DND-41 (cell line): ENCODE data around the gene PARS2.

Source experiments
- ATAC-seq: fragments of 200-7000 bp; cut with Tn5 transposase; 3 replicates; pipeline ENCODE4 v1.9.1; 2021; ENCODE audit warnings: low read depth; ENCODE audit not compliant: insufficient read depth
- DNase-seq: peaks from one replicate; pipeline ENCODE4 v3.0.0-alpha.2; 2020
- H2AFZ ChIP-seq: 2 replicates; pipeline ENCODE4 v1.6.0; 2012; ENCODE audit warnings: low read depth, low read length
- H3K27ac ChIP-seq: 2 replicates; pipeline ENCODE4 v1.5.1; 2012; ENCODE audit warnings: low read length, inconsistent platforms
- H3K27me3 ChIP-seq: fragments of 200-600 bp; sonication (generic); 2 replicates; pipeline ENCODE4 v1.6.0; 2012; ENCODE audit warnings: low read length, mild to moderate bottlenecking, inconsistent platforms; ENCODE audit not compliant: insufficient read depth, poor library complexity
- H3K36me3 ChIP-seq: 2 replicates; pipeline ENCODE4 v1.5.1; 2012; ENCODE audit warnings: low read length, inconsistent platforms; ENCODE audit not compliant: insufficient read depth
- H3K4me1 ChIP-seq: 2 replicates; pipeline ENCODE4 v1.5.1; 2012; ENCODE audit warnings: mild to moderate bottlenecking, low read length; ENCODE audit not compliant: insufficient read depth
- H3K4me2 ChIP-seq: 2 replicates; pipeline ENCODE4 v1.6.0; 2012; ENCODE audit warnings: mild to moderate bottlenecking, moderate library complexity, low read length, inconsistent platforms; ENCODE audit not compliant: insufficient read depth
- H3K4me3 ChIP-seq, 2 experiments: fragments of 200-600 bp in 1 of 2; shearing (Covaris generic) in 1 of 2; 2 replicates each; pipeline ENCODE4 v1.5.1; 2012 to 2016; ENCODE audit warnings: inconsistent platforms in 2 of 2, low read length in 2 of 2, mild to moderate bottlenecking in 2 of 2, low read depth in 1 of 2, moderate library complexity in 1 of 2
- H3K79me2 ChIP-seq: 2 replicates; pipeline ENCODE4 v1.6.0; 2012; ENCODE audit warnings: low read length, inconsistent platforms; ENCODE audit not compliant: insufficient read depth
- H3K9ac ChIP-seq: 2 replicates; pipeline ENCODE4 v1.6.0; 2012; ENCODE audit warnings: low read depth, mild to moderate bottlenecking, inconsistent platforms, low read length, moderate library complexity
- H3K9me3 ChIP-seq: 2 replicates; pipeline ENCODE4 v1.5.1; 2012; ENCODE audit warnings: low read length, moderate library complexity, mild to moderate bottlenecking, inconsistent platforms; ENCODE audit not compliant: insufficient read depth, severe bottlenecking
- H4K20me1 ChIP-seq: 2 replicates; pipeline ENCODE4 v1.6.0; 2012; ENCODE audit warnings: low read length; ENCODE audit not compliant: insufficient read depth
- EZH2 ChIP-seq: IDR thresholded peaks from 3 replicates; pipeline ENCODE4 v1.6.1; 2012; ENCODE audit warnings: borderline replicate concordance, low read depth, mild to moderate bottlenecking, moderate library complexity, low read length, inconsistent platforms; ENCODE audit not compliant: severe bottlenecking
- TF ChIP-seq, protein P1 (sequence below): IDR thresholded peaks from 2 replicates; pipeline ENCODE4 v1.5.1; 2012; ENCODE audit warnings: borderline replicate concordance, low read length, moderate library complexity, mild to moderate bottlenecking; ENCODE audit not compliant: poor library complexity, severe bottlenecking; ENCODE audit errors: extremely low read depth

PARS2 gene

GRCh38 chr1:54709547-54710292 lies 54.6 kb downstream of the PARS2 start:
- H3K79me2 ChIP-seq, result no peaks in the 10 kb centered on the region
- TF ChIP-seq EZH2, result no peak
- TF ChIP-seq, protein P1, sequence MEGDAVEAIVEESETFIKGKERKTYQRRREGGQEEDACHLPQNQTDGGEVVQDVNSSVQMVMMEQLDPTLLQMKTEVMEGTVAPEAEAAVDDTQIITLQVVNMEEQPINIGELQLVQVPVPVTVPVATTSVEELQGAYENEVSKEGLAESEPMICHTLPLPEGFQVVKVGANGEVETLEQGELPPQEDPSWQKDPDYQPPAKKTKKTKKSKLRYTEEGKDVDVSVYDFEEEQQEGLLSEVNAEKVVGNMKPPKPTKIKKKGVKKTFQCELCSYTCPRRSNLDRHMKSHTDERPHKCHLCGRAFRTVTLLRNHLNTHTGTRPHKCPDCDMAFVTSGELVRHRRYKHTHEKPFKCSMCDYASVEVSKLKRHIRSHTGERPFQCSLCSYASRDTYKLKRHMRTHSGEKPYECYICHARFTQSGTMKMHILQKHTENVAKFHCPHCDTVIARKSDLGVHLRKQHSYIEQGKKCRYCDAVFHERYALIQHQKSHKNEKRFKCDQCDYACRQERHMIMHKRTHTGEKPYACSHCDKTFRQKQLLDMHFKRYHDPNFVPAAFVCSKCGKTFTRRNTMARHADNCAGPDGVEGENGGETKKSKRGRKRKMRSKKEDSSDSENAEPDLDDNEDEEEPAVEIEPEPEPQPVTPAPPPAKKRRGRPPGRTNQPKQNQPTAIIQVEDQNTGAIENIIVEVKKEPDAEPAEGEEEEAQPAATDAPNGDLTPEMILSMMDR, result no peak
- H3K4me1 ChIP-seq, result 0 out of 2 replicates have a peak, but pooled peaks cover 1% of the 10 kb centered on the region
- H2AFZ ChIP-seq, result no peak overlapping the region
- no peaks in the 10 kb centered on the region for H3K27me3 ChIP-seq
- no peaks in the 10 kb centered on the region for H3K36me3 ChIP-seq
- no peaks in the 10 kb centered on the region for H3K9me3 ChIP-seq
- H3K9ac ChIP-seq, result no peak overlapping the region
- H4K20me1 ChIP-seq, result no peaks in the 10 kb centered on the region; the same call in 1 of the 2 replicates
- no peak overlapping the region for H3K27ac ChIP-seq
- no peak overlapping the region for H3K4me2 ChIP-seq
- no peak overlapping the region for H3K4me3 ChIP-seq
- ATAC-seq (no peak), DNase-seq (no peak)

- ATAC-seq (no peak), DNase-seq (no peak)
- Histone ChIP-seq H3K4me2 (no peak overlapping the region), H3K4me1 (no peaks in the 10 kb centered on the region), H3K79me2 (no peaks in the 10 kb centered on the region), H3K27ac (no peak overlapping the region), H4K20me1 (no peaks in the 10 kb centered on the region; the same call in 1 of the 2 replicates), H3K36me3 (no peaks in the 10 kb centered on the region), H3K27me3 (no peaks in the 10 kb centered on the region), H3K4me3 (no peak overlapping the region), H2AFZ (no peak overlapping the region), H3K9me3 (no peaks in the 10 kb centered on the region), H3K9ac (no peak overlapping the region)
- no peak for TF ChIP-seq EZH2
- TF ChIP-seq, protein P1, result no peak
Observed at GRCh38 chr1:54708385-54708784, 55.9 kb downstream of the PARS2 start.
